ENCODE measurements around the gene FUS. TPM values are rescaled to one million over a fixed set of nuclear protein-coding genes. Genes with fewer than 3 reads are reported as not detected.
"Not testable (repeated sequence)": the region's sequence is repeated elsewhere in the genome, so short reads cannot be mapped to it uniquely, and the experiment has no call there.

FUS gene
- total and polyA plus RNA-seq, 2 donors (not counting 1 experiment from before 2014, with no cell fraction given), result 44.3 to 199 TPM

DNA sequence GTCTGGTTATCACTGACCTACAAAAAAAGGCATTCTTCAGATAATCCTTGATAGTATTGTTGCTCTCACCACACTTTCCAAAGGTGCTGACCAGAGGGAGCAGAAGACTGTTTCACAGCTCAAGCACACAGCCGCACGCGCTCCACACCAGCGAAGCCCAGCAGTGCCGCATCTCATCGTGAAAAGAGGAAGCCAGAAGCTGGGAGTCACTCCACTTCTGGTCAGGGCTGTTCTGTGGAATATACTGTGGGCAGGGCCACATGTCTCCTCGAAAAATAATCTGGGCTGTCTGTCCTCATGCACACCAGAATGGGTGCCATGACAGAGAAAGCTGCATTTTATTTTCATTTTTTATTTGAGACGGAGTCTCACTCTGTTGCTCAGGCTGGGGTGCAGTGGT, 22.8 kb upstream of the FUS start:
- TF ChIP-seq EZH2 (IDR thresholded peaks at IDR 0.05; ENCODE audit: low read length, missing control alignments), result no peak
- no peak for TF ChIP-seq CTCF (conservative IDR thresholded peaks at IDR 0.05 in 1 of 2, IDR thresholded peaks at IDR 0.05 in 1 of 2; ENCODE audit: low read depth in 1 of 2, low read length in 2 of 2)
- H3K9me3 ChIP-seq (ENCODE audit: control insufficient read depth, insufficient read depth, low read depth, low read length), result no peaks in the 10 kb centered on the region
- H4K20me1 ChIP-seq (ENCODE audit: control insufficient read depth, extremely low read depth, insufficient read depth, low read length), result no peaks in the 10 kb centered on the region
- peak overlapping the region; percentile 32 for H3K4me2 ChIP-seq (ENCODE audit: extremely low read depth, insufficient read depth, low read length)
- H3K4me1 ChIP-seq (ENCODE audit: control insufficient read depth, extremely low read depth, insufficient read depth, low read length), result no peaks in the 10 kb centered on the region
- H3K36me3 ChIP-seq (ENCODE audit: control insufficient read depth, insufficient read depth, low read length), result no peaks in the 10 kb centered on the region
- no peak overlapping the region for H3K27ac ChIP-seq (ENCODE audit: insufficient read depth, low read length)
- H2AFZ ChIP-seq (ENCODE audit: low read length), result no peak overlapping the region
- no peaks in the 10 kb centered on the region for H3K27me3 ChIP-seq (ENCODE audit: control insufficient read depth, insufficient read depth, low read length)
- DNase-seq (ENCODE audit: low read depth in 2 of 2), result no peak
- no peaks in the 10 kb centered on the region for H3K79me2 ChIP-seq (ENCODE audit: control insufficient read depth, insufficient read depth, low read length)
- no peak overlapping the region for H3K9ac ChIP-seq (ENCODE audit: insufficient read depth, low read length)
- no peak overlapping the region for H3K4me3 ChIP-seq (replicated peaks in 1 of 4; ENCODE audit: control extremely low read depth in 1 of 4, insufficient read depth in 1 of 4, low read depth in 3 of 4, low read length in 4 of 4)

DNA sequence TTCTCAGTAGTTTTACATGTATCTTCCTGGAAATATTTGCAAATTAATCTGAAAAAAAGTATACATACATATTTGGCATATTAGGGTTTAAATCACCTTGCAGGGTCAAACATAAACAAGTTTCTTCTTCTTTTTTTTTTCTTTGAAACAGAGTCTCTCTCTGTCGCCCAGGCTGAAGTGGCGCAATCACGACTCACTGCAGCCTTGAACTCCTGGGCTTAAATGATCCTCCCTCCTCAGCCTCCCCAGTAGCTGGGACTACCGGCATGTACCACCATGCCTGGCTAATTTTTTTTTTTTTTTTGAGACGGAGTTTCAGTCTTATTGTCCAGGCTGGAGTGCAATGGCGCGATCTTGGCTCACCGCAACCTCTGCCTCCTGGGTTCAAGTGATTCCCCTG, 12.6 kb upstream of the FUS start:
- Histone ChIP-seq H3K9ac (ENCODE audit: insufficient read depth, low read length) (no peak overlapping the region), H3K9me3 (ENCODE audit: control insufficient read depth, insufficient read depth, low read depth, low read length) (no peaks in the 10 kb centered on the region), H3K27me3 (ENCODE audit: control insufficient read depth, insufficient read depth, low read length) (no peaks in the 10 kb centered on the region), H3K4me3 (replicated peaks in 1 of 4; ENCODE audit: control extremely low read depth in 1 of 4, insufficient read depth in 1 of 4, low read depth in 3 of 4, low read length in 4 of 4) (no peak overlapping the region), H3K27ac (ENCODE audit: insufficient read depth, low read length) (no peak overlapping the region), H4K20me1 (ENCODE audit: control insufficient read depth, extremely low read depth, insufficient read depth, low read length) (no peaks in the 10 kb centered on the region), H3K4me1 (ENCODE audit: control insufficient read depth, extremely low read depth, insufficient read depth, low read length) (no peaks in the 10 kb centered on the region), H3K79me2 (ENCODE audit: control insufficient read depth, insufficient read depth, low read length) (no peaks in the 10 kb centered on the region), H2AFZ (ENCODE audit: low read length) (no peak overlapping the region), H3K36me3 (ENCODE audit: control insufficient read depth, insufficient read depth, low read length) (no peaks in the 10 kb centered on the region), H3K4me2 (ENCODE audit: extremely low read depth, insufficient read depth, low read length) (no peak overlapping the region)
- TF ChIP-seq CTCF (conservative IDR thresholded peaks at IDR 0.05 in 1 of 2, IDR thresholded peaks at IDR 0.05 in 1 of 2; ENCODE audit: low read depth in 1 of 2, low read length in 2 of 2) (no peak), EZH2 (IDR thresholded peaks at IDR 0.05; ENCODE audit: low read length, missing control alignments) (no peak)
- no peak for DNase-seq (ENCODE audit: low read depth in 2 of 2)

GRCh38 chr16:31168848-31169247, 11.1 kb upstream of the FUS start:
- Histone ChIP-seq H3K79me2 (ENCODE audit: control insufficient read depth, insufficient read depth, low read length) (no peaks in the 10 kb centered on the region), H3K9ac (ENCODE audit: insufficient read depth, low read length) (no peak overlapping the region), H3K27ac (ENCODE audit: insufficient read depth, low read length) (no peak overlapping the region), H3K4me2 (ENCODE audit: extremely low read depth, insufficient read depth, low read length) (no peak overlapping the region), H4K20me1 (ENCODE audit: control insufficient read depth, extremely low read depth, insufficient read depth, low read length) (no peaks in the 10 kb centered on the region), H3K27me3 (ENCODE audit: control insufficient read depth, insufficient read depth, low read length) (no peaks in the 10 kb centered on the region), H3K36me3 (ENCODE audit: control insufficient read depth, insufficient read depth, low read length) (no peaks in the 10 kb centered on the region), H3K9me3 (ENCODE audit: control insufficient read depth, insufficient read depth, low read depth, low read length) (no peaks in the 10 kb centered on the region), H3K4me1 (ENCODE audit: control insufficient read depth, extremely low read depth, insufficient read depth, low read length) (no peaks in the 10 kb centered on the region), H2AFZ (ENCODE audit: low read length) (no peak overlapping the region), H3K4me3 (replicated peaks in 1 of 4; ENCODE audit: control extremely low read depth in 1 of 4, insufficient read depth in 1 of 4, low read depth in 3 of 4, low read length in 4 of 4) (no peak overlapping the region)
- no peak for DNase-seq (ENCODE audit: low read depth in 2 of 2)
- TF ChIP-seq EZH2 (IDR thresholded peaks at IDR 0.05; ENCODE audit: low read length, missing control alignments) (no peak), CTCF (conservative IDR thresholded peaks at IDR 0.05 in 1 of 2, IDR thresholded peaks at IDR 0.05 in 1 of 2; ENCODE audit: low read depth in 1 of 2, low read length in 2 of 2) (no peak)

GRCh38 chr16:31170048-31170447, 9.9 kb upstream of the FUS start:
- H4K20me1 ChIP-seq (ENCODE audit: control insufficient read depth, extremely low read depth, insufficient read depth, low read length); DNase-seq (ENCODE audit: low read depth in 2 of 2); H3K27ac ChIP-seq (ENCODE audit: insufficient read depth, low read length); H3K4me3 ChIP-seq (replicated peaks in 1 of 4; ENCODE audit: control extremely low read depth in 1 of 4, insufficient read depth in 1 of 4, low read depth in 3 of 4, low read length in 4 of 4); H3K36me3 ChIP-seq (ENCODE audit: control insufficient read depth, insufficient read depth, low read length); H3K4me2 ChIP-seq (ENCODE audit: extremely low read depth, insufficient read depth, low read length); H3K9ac ChIP-seq (ENCODE audit: insufficient read depth, low read length); H2AFZ ChIP-seq (ENCODE audit: low read length); H3K4me1 ChIP-seq (ENCODE audit: control insufficient read depth, extremely low read depth, insufficient read depth, low read length); H3K27me3 ChIP-seq (ENCODE audit: control insufficient read depth, insufficient read depth, low read length); H3K79me2 ChIP-seq (ENCODE audit: control insufficient read depth, insufficient read depth, low read length); H3K9me3 ChIP-seq (ENCODE audit: control insufficient read depth, insufficient read depth, low read depth, low read length): not testable (repeated sequence)
